C4-2B (cell line): ENCODE data around the gene SHB.

Experiments
- H3K27ac ChIP-seq: fragments of 450-650 bp; 2 replicates; pipeline ENCODE4 v1.5.1; 2017
- CTCF ChIP-seq: fragments of 450-650 bp; conservative IDR thresholded peaks from 2 replicates; pipeline ENCODE4 v1.5.1; 2017; ENCODE audit warnings: mild to moderate bottlenecking
- ZFX ChIP-seq: fragments of 450-650 bp; IDR thresholded peaks from 2 replicates; pipeline ENCODE4 v1.6.1; 2017

The SHB gene

GRCh38 chr9:37970301-37971107 lies 98.5 kb downstream of the SHB start:
- no peak overlapping the region for H3K27ac ChIP-seq

GRCh38 chr9:37969558-37970300 lies 99.3 kb downstream of the SHB start:
- H3K27ac ChIP-seq = no peak overlapping the region

More at GRCh38 chr9:37970301-37971107, 98.5 kb downstream of the SHB start:
- TF ChIP-seq ZFX (no peak), CTCF (no peak)

GRCh38 chr9:37969130-37969529 lies 99.9 kb downstream of the SHB start:
- TF ChIP-seq CTCF (no peak), ZFX (no peak)
- H3K27ac ChIP-seq = no peak overlapping the region

More at GRCh38 chr9:37969558-37970300, 99.3 kb downstream of the SHB start:
- TF ChIP-seq CTCF (no peak), ZFX (no peak)

- TF ChIP-seq ZFX (no peak), CTCF (no peak)
Observed at GRCh38 chr9:37968228-37968701, 100.8 kb downstream of the SHB start.

GRCh38 chr9:37967761-37968080 lies 101.3 kb downstream of the SHB start:
- no peak for TF ChIP-seq ZFX
- H3K27ac ChIP-seq = no peak overlapping the region

More at GRCh38 chr9:37968228-37968701, 100.8 kb downstream of the SHB start:
- H3K27ac ChIP-seq = no peak overlapping the region

GRCh38 chr9:37967014-37967760 lies 101.8 kb downstream of the SHB start:
- H3K27ac ChIP-seq = no peak overlapping the region

More at GRCh38 chr9:37967014-37967760, 101.8 kb downstream of the SHB start:
- TF ChIP-seq ZFX = no peak
- TF ChIP-seq CTCF = no peak
